OCI-LY1 (cell line): ENCODE results near the gene UROC1.

ENCODE experiments used
- H2AFZ ChIP-seq: fragments of 200-600 bp; sonication (generic), shearing (Covaris generic); 2 replicates; pipeline ENCODE4 v1.6.0; 2014; ENCODE audit warnings: antibody characterized with exemption, mild to moderate bottlenecking, low read length
- H3F3A ChIP-seq: fragments of 200-600 bp; sonication (generic), shearing (Covaris generic); 2 replicates; pipeline ENCODE4 v1.6.0; 2014; ENCODE audit warnings: mild to moderate bottlenecking, antibody characterized with exemption, low read length, moderate library complexity; ENCODE audit not compliant: insufficient read depth
- H3K27ac ChIP-seq: fragments of 200-600 bp; sonication (generic); 2 replicates; pipeline ENCODE4 v1.5.1; 2014; ENCODE audit warnings: low read length, mixed run types, mild to moderate bottlenecking, low read depth; ENCODE audit not compliant: poor library complexity, severe bottlenecking
- H3K27me3 ChIP-seq: fragments of 200-600 bp; sonication (generic); 2 replicates; pipeline ENCODE4 v1.6.0; 2014; ENCODE audit warnings: antibody characterized with exemption, mild to moderate bottlenecking, low read length, moderate library complexity; ENCODE audit not compliant: insufficient read depth
- H3K36me3 ChIP-seq: fragments of 200-600 bp; sonication (generic); 2 replicates; pipeline ENCODE4 v1.6.1; 2014; ENCODE audit warnings: mild to moderate bottlenecking, antibody characterized with exemption, low read length, moderate library complexity, mixed read lengths; ENCODE audit not compliant: insufficient read depth
- H3K4me1 ChIP-seq: fragments of 200-600 bp; sonication (generic); 2 replicates; pipeline ENCODE4 v1.5.1; 2014; ENCODE audit warnings: mild to moderate bottlenecking, low read length, moderate library complexity; ENCODE audit not compliant: insufficient read depth, severe bottlenecking
- H3K4me2 ChIP-seq: fragments of 200-600 bp; sonication (generic), shearing (Covaris generic); 2 replicates; pipeline ENCODE4 v1.6.1; 2014; ENCODE audit warnings: low read length
- H3K4me3 ChIP-seq: fragments of 200-600 bp; sonication (generic); 2 replicates; pipeline ENCODE4 v1.5.1; 2014; ENCODE audit warnings: low read length, low read depth, mild to moderate bottlenecking, mixed read lengths; ENCODE audit not compliant: poor library complexity, severe bottlenecking
- H3K79me2 ChIP-seq: fragments of 200-600 bp; shearing (Covaris generic); 2 replicates; pipeline ENCODE4 v1.6.1; 2016; ENCODE audit warnings: mixed run types, low read length, mixed read lengths; ENCODE audit not compliant: insufficient read depth
- H3K9ac ChIP-seq: fragments of 200-600 bp; sonication (generic), shearing (Covaris generic); 2 replicates; pipeline ENCODE4 v1.6.1; 2014; ENCODE audit warnings: mild to moderate bottlenecking, low read length, mixed read lengths
- H3K9me2 ChIP-seq: fragments of 200-600 bp; sonication (generic), shearing (Covaris generic); 2 replicates; pipeline ENCODE4 v1.6.1; 2014; ENCODE audit warnings: low read depth, mild to moderate bottlenecking, low read length, mixed read lengths
- H3K9me3 ChIP-seq: fragments of 200-600 bp; shearing (Covaris generic); 2 replicates; pipeline ENCODE4 v1.6.1; 2014; ENCODE audit warnings: low read length, mixed read lengths
- H4K20me1 ChIP-seq: fragments of 200-600 bp; sonication (generic), shearing (Covaris generic); 2 replicates; pipeline ENCODE4 v1.6.0; 2016; ENCODE audit warnings: mild to moderate bottlenecking, low read length; ENCODE audit not compliant: insufficient read depth
- CTCF ChIP-seq: fragments of 200-600 bp; sonication (generic), shearing (Covaris generic); IDR thresholded peaks from 2 replicates; pipeline ENCODE4 v1.5.1; 2017; ENCODE audit warnings: mild to moderate bottlenecking, antibody characterized with exemption, low read length, moderate library complexity, mixed read lengths
- EZH2 ChIP-seq: fragments of 200-600 bp; sonication (generic), shearing (Covaris generic); IDR thresholded peaks from 2 replicates; pipeline ENCODE4 v1.8.0; 2017; ENCODE audit warnings: borderline replicate concordance, mixed run types, mild to moderate bottlenecking, antibody characterized with exemption, low read length, moderate library complexity, mixed read lengths

Gene UROC1

GRCh38 chr3:126480206-126480605 lies 37.4 kb downstream of the UROC1 start:
- H3F3A ChIP-seq, result no peaks in the 10 kb centered on the region
- no peaks in the 10 kb centered on the region for H3K9me3 ChIP-seq
- no peaks in the 10 kb centered on the region for H4K20me1 ChIP-seq
- H3K79me2 ChIP-seq, result no peaks in the 10 kb centered on the region
- H3K36me3 ChIP-seq, result no peaks in the 10 kb centered on the region
- no peak overlapping the region for H3K27ac ChIP-seq
- no peaks in the 10 kb centered on the region; the same call in 1 of the 2 replicates for H3K27me3 ChIP-seq
- H3K9me2 ChIP-seq, result no peaks in the 10 kb centered on the region
- peaks cover 5% of the 10 kb centered on the region for H3K4me1 ChIP-seq
- H3K4me2 ChIP-seq, result no peak overlapping the region
- TF ChIP-seq CTCF (no peak), EZH2 (no peak)
- H3K4me3 ChIP-seq, result no peak overlapping the region
- no peak overlapping the region for H2AFZ ChIP-seq
- no peak overlapping the region for H3K9ac ChIP-seq

GRCh38 chr3:126479642-126480041 lies 37.9 kb downstream of the UROC1 start:
- Histone ChIP-seq H3F3A (no peaks in the 10 kb centered on the region), H3K4me1 (peaks cover 7% of the 10 kb centered on the region), H3K4me3 (no peak overlapping the region), H3K4me2 (no peak overlapping the region), H3K27me3 (no peaks in the 10 kb centered on the region; the same call in 1 of the 2 replicates), H2AFZ (no peak overlapping the region), H4K20me1 (no peaks in the 10 kb centered on the region), H3K9ac (no peak overlapping the region), H3K27ac (no peak overlapping the region), H3K79me2 (0 out of 2 replicates have a peak, but pooled peaks cover 1% of the 10 kb centered on the region), H3K36me3 (no peaks in the 10 kb centered on the region), H3K9me3 (no peaks in the 10 kb centered on the region), H3K9me2 (no peaks in the 10 kb centered on the region)
- TF ChIP-seq EZH2, result no peak
- no peak for TF ChIP-seq CTCF

- Histone ChIP-seq H2AFZ (no peak overlapping the region), H3K4me1 (peaks cover 16% of the 10 kb centered on the region), H3K9ac (no peak overlapping the region), H3K9me2 (no peaks in the 10 kb centered on the region), H3K4me2 (no peak overlapping the region), H3K27me3 (no peaks in the 10 kb centered on the region; the same call in 1 of the 2 replicates), H3K27ac (no peak overlapping the region), H4K20me1 (no peaks in the 10 kb centered on the region), H3K9me3 (no peaks in the 10 kb centered on the region), H3K79me2 (peaks cover 7% of the 10 kb centered on the region; the same call in 1 of the 2 replicates), H3K36me3 (no peaks in the 10 kb centered on the region), H3K4me3 (no peak overlapping the region), H3F3A (no peaks in the 10 kb centered on the region)
- TF ChIP-seq CTCF (no peak), EZH2 (no peak)
Measured at GRCh38 chr3:126478581-126479310, 38.8 kb downstream of the UROC1 start.
